Prostate gland (tissue), 2 donors: ENCODE data around the gene INAFM2.

Experiments used
- CTCF ChIP-seq, 4 experiments: fragments of 200-600 bp in 2 of 4; fragments of 450-650 bp in 2 of 4; sonication (generic) in 2 of 4; IDR thresholded peaks; 1 replicate in 3 of 4; 2 replicates in 1 of 4; pipeline ENCODE4 v1.5.1; 2016 to 2019; ENCODE audit warnings: antibody characterized with exemption in 4 of 4, mild to moderate bottlenecking in 2 of 4, moderate library complexity in 2 of 4
- POLR2A ChIP-seq: fragments of 450-650 bp; IDR thresholded peaks from one replicate; pipeline ENCODE4 v1.6.1; 2016; ENCODE audit warnings: antibody characterized with exemption, mild to moderate bottlenecking
- POLR2AphosphoS5 ChIP-seq: sonication (generic); formaldehyde crosslinking; IDR thresholded peaks from one replicate; pipeline ENCODE4 v1.6.1; 2017; ENCODE audit warnings: antibody characterized with exemption

- TF ChIP-seq CTCF (IDR thresholded peaks at IDR 0.05) (no peak), POLR2A (no peak), POLR2AphosphoS5 (no peak)
Measured at GRCh38 chr15:40309344-40309862, 14.1 kb upstream of the INAFM2 start.
